KMS-11 (cell line): ENCODE data around the gene SURF1.

Experiments used
- H2AFZ ChIP-seq: fragments of 200-600 bp; sonication (generic); 2 replicates; pipeline ENCODE4 v1.6.1; 2016; ENCODE audit warnings: antibody characterized with exemption, mixed run types, low read depth
- H3K27ac ChIP-seq: fragments of 200-600 bp; sonication (generic); 2 replicates; pipeline ENCODE4 v1.6.1; 2016; ENCODE audit warnings: mild to moderate bottlenecking, mixed run types
- H3K27me3 ChIP-seq: fragments of 200-600 bp; sonication (generic); 2 replicates; pipeline ENCODE4 v1.6.1; 2017; ENCODE audit warnings: mild to moderate bottlenecking, low read depth, mixed run types, moderate library complexity; ENCODE audit not compliant: insufficient read depth
- H3K36me3 ChIP-seq: fragments of 200-600 bp; sonication (generic); 2 replicates; pipeline ENCODE4 v1.6.1; 2017; ENCODE audit warnings: mild to moderate bottlenecking, mixed run types; ENCODE audit not compliant: insufficient read depth
- H3K4me1 ChIP-seq: fragments of 200-600 bp; sonication (generic); 2 replicates; pipeline ENCODE4 v1.6.1; 2016; ENCODE audit warnings: mild to moderate bottlenecking, low read depth, mixed run types; ENCODE audit not compliant: poor library complexity, severe bottlenecking
- H3K4me2 ChIP-seq: fragments of 200-600 bp; sonication (generic); 2 replicates; pipeline ENCODE4 v1.7.0; 2016; ENCODE audit warnings: mild to moderate bottlenecking, mixed run types
- H3K4me3 ChIP-seq: fragments of 200-600 bp; sonication (generic); IDR thresholded peaks from 2 replicates; pipeline ENCODE4 v1.6.1; 2017; ENCODE audit warnings: low read depth, low read length, mixed read lengths; ENCODE audit not compliant: insufficient read depth
- H3K79me2 ChIP-seq: fragments of 200-600 bp; sonication (generic); 2 replicates; pipeline ENCODE4 v1.6.1; 2016; ENCODE audit warnings: low read depth, mixed run types; ENCODE audit not compliant: insufficient read depth
- H3K9ac ChIP-seq: fragments of 200-600 bp; sonication (generic); 2 replicates; pipeline ENCODE4 v1.6.1; 2016; ENCODE audit warnings: mild to moderate bottlenecking, mixed run types
- H4K20me1 ChIP-seq: fragments of 200-600 bp; sonication (generic); 2 replicates; pipeline ENCODE4 v1.6.1; 2016; ENCODE audit warnings: mild to moderate bottlenecking, mixed run types; ENCODE audit not compliant: insufficient read depth
- CTCF ChIP-seq: fragments of 200-600 bp; sonication (generic); conservative IDR thresholded peaks from 2 replicates; pipeline ENCODE4 v1.6.1; 2017; ENCODE audit warnings: low read depth, mild to moderate bottlenecking, antibody characterized with exemption, low read length, moderate library complexity, mixed read lengths

The SURF1 gene

GRCh38 chr9:133369933-133370332 is 13.6 kb upstream of the SURF1 start:
- no peak overlapping the region for H2AFZ ChIP-seq
- peaks cover 10% of the 10 kb centered on the region for H3K4me1 ChIP-seq
- H3K4me3 ChIP-seq: no peak overlapping the region
- H3K27me3 ChIP-seq: no peaks in the 10 kb centered on the region
- H3K36me3 ChIP-seq: peaks cover 3% of the 10 kb centered on the region; the same call in 1 of the 2 replicates
- H4K20me1 ChIP-seq: 0 out of 2 replicates have a peak, but pooled peaks cover 3% of the 10 kb centered on the region
- H3K4me2 ChIP-seq: no peak overlapping the region
- no peak overlapping the region for H3K9ac ChIP-seq
- peaks cover 87% of the 10 kb centered on the region for H3K79me2 ChIP-seq
- H3K27ac ChIP-seq: no peak overlapping the region
- no peak for TF ChIP-seq CTCF

- Histone ChIP-seq H3K9ac (no peak overlapping the region), H3K27me3 (no peaks in the 10 kb centered on the region), H3K27ac (no peak overlapping the region), H4K20me1 (0 out of 2 replicates have a peak, but pooled peaks cover 3% of the 10 kb centered on the region), H3K36me3 (peaks cover 3% of the 10 kb centered on the region; the same call in 1 of the 2 replicates), H3K79me2 (peaks cover 82% of the 10 kb centered on the region), H2AFZ (no peak overlapping the region), H3K4me3 (no peak overlapping the region), H3K4me2 (no peak overlapping the region), H3K4me1 (peaks cover 7% of the 10 kb centered on the region)
- TF ChIP-seq CTCF: no peak
Measured at GRCh38 chr9:133369422-133369821, 13.1 kb upstream of the SURF1 start.

GRCh38 chr9:133368249-133368881 is 12.1 kb upstream of the SURF1 start:
- Histone ChIP-seq H3K4me2 (no peak overlapping the region), H3K4me3 (no peak overlapping the region), H3K4me1 (no peaks in the 10 kb centered on the region), H3K9ac (no peak overlapping the region), H3K27ac (no peak overlapping the region), H3K27me3 (no peaks in the 10 kb centered on the region), H3K36me3 (peaks cover 3% of the 10 kb centered on the region; the same call in 1 of the 2 replicates), H2AFZ (no peak overlapping the region), H3K79me2 (peaks cover 72% of the 10 kb centered on the region), H4K20me1 (0 out of 2 replicates have a peak, but pooled peaks cover 3% of the 10 kb centered on the region)
- no peak for TF ChIP-seq CTCF

DNA sequence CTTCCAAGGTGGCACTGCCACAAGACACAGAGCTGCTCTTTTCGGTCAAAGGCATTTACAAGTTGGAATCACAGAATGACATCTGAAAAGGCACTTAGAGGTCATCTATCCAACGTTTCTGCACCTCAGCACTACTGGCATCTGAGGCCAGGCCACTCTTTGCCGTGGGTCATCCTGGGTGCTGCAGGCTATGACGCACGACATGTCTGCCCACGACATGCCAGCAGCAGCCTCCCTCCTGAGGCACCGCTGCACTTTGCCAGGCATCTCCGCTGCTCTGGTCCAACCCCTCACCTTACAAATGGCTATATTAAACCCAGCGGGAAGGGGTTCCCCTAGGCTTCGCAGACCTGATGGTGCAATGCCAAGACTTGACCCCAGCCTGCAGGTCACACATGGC is 11.5 kb upstream of the SURF1 start:
- TF ChIP-seq CTCF: no peak
- Histone ChIP-seq H3K4me1 (no peaks in the 10 kb centered on the region), H4K20me1 (0 out of 2 replicates have a peak, but pooled peaks cover 3% of the 10 kb centered on the region), H3K79me2 (peaks cover 66% of the 10 kb centered on the region), H3K9ac (no peak overlapping the region), H3K27ac (no peak overlapping the region), H3K4me2 (no peak overlapping the region), H2AFZ (no peak overlapping the region), H3K4me3 (no peak overlapping the region), H3K36me3 (peaks cover 3% of the 10 kb centered on the region; the same call in 1 of the 2 replicates), H3K27me3 (no peaks in the 10 kb centered on the region)
